B cell (primary cell): ENCODE measurements around the gene TNIP1. TPM values are rescaled to one million over a fixed set of nuclear protein-coding genes. Genes with fewer than 3 reads are reported as not detected.

Experiments
- ATAC-seq: fragments of 200-7000 bp; cut with Tn5 transposase; one replicate; pipeline ENCODE4 v1.10.0; 2021; ENCODE audit warnings: low read depth, mild to moderate bottlenecking, moderate number of reproducible peaks, moderate library complexity
- CTCF ChIA-PET: fragments of 350-600 bp; sonication (Branson Sonifier 250); formaldehyde crosslinking; loops from one replicate; lab custom pipeline; 2021; ENCODE audit warnings: antibody characterized with exemption, inconsistent platforms; lab: Charles Lee
- POLR2A ChIA-PET: fragments of 350-600 bp; sonication (Branson Sonifier 250); formaldehyde crosslinking; loops from one replicate; lab custom pipeline; 2021; ENCODE audit warnings: antibody characterized with exemption; lab: Charles Lee
- DNase-seq: peaks from one replicate; pipeline ENCODE4 v3.0.0; 2013
- H2AFZ ChIP-seq: 2 replicates; pipeline ENCODE4 v1.6.1; 2012; ENCODE audit warnings: mild to moderate bottlenecking, low read depth, low read length; ENCODE audit not compliant: insufficient read depth, poor library complexity, severe bottlenecking
- H3K27ac ChIP-seq, 2 donors: 1 replicate in 1 of 2; 2 replicates in 1 of 2; pipeline ENCODE4 v1.5.1; 2012 to 2013; ENCODE audit warnings: low read length in 2 of 2, mild to moderate bottlenecking in 2 of 2, moderate library complexity in 1 of 2
- H3K27me3 ChIP-seq, 4 experiments: fragments of 200-600 bp in 1 of 4; sonication (generic) in 1 of 4; replicated peaks in 1 of 4; 1 replicate in 2 of 4; 2 replicates in 2 of 4; pipeline versions ENCODE4 v1.6.1 to v1.7.0; 2013 to 2016; ENCODE audit warnings: low read length in 3 of 4, mild to moderate bottlenecking in 2 of 4, mixed read lengths in 1 of 4, moderate library complexity in 1 of 4; ENCODE audit not compliant: insufficient read depth in 4 of 4, control insufficient read depth in 3 of 4; ENCODE audit errors: control extremely low read depth in 1 of 4
- H3K36me3 ChIP-seq, 2 experiments: replicated peaks in 1 of 2; 1 replicate in 1 of 2; 2 replicates in 1 of 2; pipeline versions ENCODE4 v1.6.1 to v1.7.1; 2013; ENCODE audit warnings: low read length in 1 of 2; ENCODE audit not compliant: insufficient read depth in 2 of 2, control insufficient read depth in 1 of 2; ENCODE audit errors: control extremely low read depth in 1 of 2, extremely low read depth in 1 of 2
- H3K4me1 ChIP-seq, 2 donors: fragments of 200-600 bp in 1 of 2; sonication (generic) in 1 of 2; 1 replicate in 1 of 2; 2 replicates in 1 of 2; pipeline versions ENCODE4 v1.5.1 to v1.6.1; 2013 to 2017; ENCODE audit warnings: low read length in 2 of 2; ENCODE audit not compliant: control insufficient read depth in 2 of 2, insufficient read depth in 2 of 2
- H3K4me2 ChIP-seq: replicated peaks from 2 replicates; pipeline ENCODE3; 2012; ENCODE audit warnings: mild to moderate bottlenecking, low read depth, low read length; ENCODE audit not compliant: poor library complexity, severe bottlenecking
- H3K4me3 ChIP-seq, 5 experiments: fragments of 200-600 bp in 1 of 5; sonication (generic) in 1 of 5; 1 replicate in 3 of 5; 2 replicates in 2 of 5; pipeline versions ENCODE4 v1.5.1 to v1.7.0; 2011 to 2016; ENCODE audit warnings: low read length in 4 of 5, mild to moderate bottlenecking in 4 of 5, low read depth in 2 of 5, control low read depth in 1 of 5, moderate library complexity in 1 of 5; ENCODE audit not compliant: insufficient read depth in 1 of 5; ENCODE audit errors: control extremely low read depth in 1 of 5, extremely low read depth in 1 of 5
- H3K79me2 ChIP-seq: fragments of 200-600 bp; sonication (generic); one replicate; pipeline ENCODE4 v1.6.0; 2016; ENCODE audit warnings: low read length; ENCODE audit not compliant: control insufficient read depth, insufficient read depth
- H3K9ac ChIP-seq: fragments of 200-600 bp; sonication (generic); 2 replicates; pipeline ENCODE4 v1.6.1; 2017; ENCODE audit warnings: mild to moderate bottlenecking, low read length, moderate library complexity
- H3K9me3 ChIP-seq, 3 donors: one replicate each; pipeline versions ENCODE4 v1.6.1 to v1.7.1; 2013; ENCODE audit warnings: low read length in 2 of 3; ENCODE audit not compliant: control insufficient read depth in 2 of 3, insufficient read depth in 1 of 3; ENCODE audit errors: control extremely low read depth in 1 of 3
- H4K20me1 ChIP-seq: 2 replicates; pipeline ENCODE4 v1.6.0; 2012; ENCODE audit warnings: mild to moderate bottlenecking, low read length; ENCODE audit not compliant: insufficient read depth, control insufficient read depth, poor library complexity, severe bottlenecking
- H3K27ac Mint-ChIP-seq: one replicate; pipeline ENCODE4 v1.8.0; 2021; ENCODE audit warnings: mixed read lengths
- H3K27me3 Mint-ChIP-seq: one replicate; pipeline ENCODE4 v1.8.0; 2021; ENCODE audit warnings: mixed read lengths
- H3K4me1 Mint-ChIP-seq: one replicate; pipeline ENCODE4 v1.8.0; 2021; ENCODE audit warnings: mixed read lengths
- H3K4me3 Mint-ChIP-seq: one replicate; pipeline ENCODE4 v1.8.0; 2021; ENCODE audit warnings: mixed read lengths
- H3K9me3 Mint-ChIP-seq: one replicate; pipeline ENCODE4 v1.8.0; 2022; ENCODE audit warnings: mixed read lengths; ENCODE audit not compliant: insufficient read depth
- CTCF ChIP-seq: fragments of 200-600 bp; IDR thresholded peaks from one replicate; pipeline ENCODE4 v1.8.0; 2022; ENCODE audit warnings: antibody characterized with exemption, mild to moderate bottlenecking
- EZH2 ChIP-seq: IDR thresholded peaks from 2 replicates; pipeline ENCODE4 v1.6.1; 2012; ENCODE audit warnings: borderline replicate concordance, low read depth, mild to moderate bottlenecking, moderate library complexity, low read length; ENCODE audit not compliant: insufficient read depth, poor library complexity, severe bottlenecking
- WGBS: methylation state at CpG from one replicate; pipeline ENCODE4 v1.1.5; 2013; ENCODE audit warnings: missing lambda C conversion rate; ENCODE audit not compliant: insufficient coverage; 5-methylcytosine and 5-hydroxymethylcytosine counted together
- intact Hi-C: fragments of 100-400 bp; cut with micrococcal nuclease; formaldehyde crosslinking; loops from one replicate; pipeline ENCODE4 v1.10.0; 2022
- polyA plus RNA-seq: library from polyadenylated mRNA; depleted of rRNA; stranded (reverse); fragments of >200 nt; gene quantifications from 2 replicates; pipeline ENCODE4 v1.2.3, GENCODE V29; 2012
- total RNA-seq, 2 donors: library from RNA; stranded (reverse); fragments of 120-200 nt in 1 of 2; gene quantifications; 1 replicate in 1 of 2; 2 replicates in 1 of 2; pipeline versions ENCODE4 v1.2.3 to v1.2.4, GENCODE V29; 2013 to 2022

Gene TNIP1
- total and polyA plus RNA-seq, 2 donors (not counting 1 experiment from before 2014, with no cell fraction given): 108 to 294 TPM

- Histone ChIP-seq H3K27me3 (no peaks in the 10 kb centered on the region), H3K79me2 (peaks cover 52% of the 10 kb centered on the region), H3K4me1 (peaks cover 28 to 37% of the 10 kb centered on the region in 2 donors), H3K36me3 (peaks cover 22 to 88% of the 10 kb centered on the region in 2 experiments), H3K4me3 (no peak overlapping the region), H4K20me1 (peaks cover 53% of the 10 kb centered on the region), H3K9me3 (no peaks in the 10 kb centered on the region), H2AFZ (no peak overlapping the region), H3K4me2 (no peak overlapping the region), H3K27ac (peak overlapping the region in 1 of 2 donors; percentile 87), H3K9ac (no peak overlapping the region)
- Mint-ChIP-seq H3K9me3 (no peaks in the 10 kb centered on the region), H3K4me1 (peaks cover 40% of the 10 kb centered on the region), H3K27me3 (no peaks in the 10 kb centered on the region), H3K4me3 (no peak overlapping the region), H3K27ac (peak overlapping the region; percentile 60)
- 100% methylated on average over 2 of the region's 2 CpGs for WGBS
- TF ChIP-seq CTCF (no peak), EZH2 (no peak)
- intact Hi-C loops: no loop called here
- ChIA-PET POLR2A (no interaction called here), CTCF (interaction anchor here (1.9 to 48.0 kb wide), 4 partner anchors 22 to 117 kb away, joined by 4 to 1701 read pairs (median 538); partner anchors contain the start of gene ANXA6)
- no peak for DNase-seq
- ATAC-seq: no peak
Observed at GRCh38 chr5:151121095-151121494, 40.3 kb upstream of the TNIP1 start.

- H3K27ac ChIP-seq: peak overlapping the region; percentile 8 to 65
- H4K20me1 ChIP-seq: peaks cover 54% of the 10 kb centered on the region
- H3K4me3 Mint-ChIP-seq: no peak overlapping the region
- ATAC-seq: no peak
- ChIA-PET POLR2A (no interaction called here), CTCF (interaction anchor here (1.9 to 48.0 kb wide), 5 partner anchors 20 to 119 kb away, joined by 4 to 1701 read pairs (median 85); partner anchors contain the start of genes ANXA6 and TNIP1)
- peaks cover 9 to 17% of the 10 kb centered on the region in 2 donors for H3K4me1 ChIP-seq
- H3K27me3 Mint-ChIP-seq: no peaks in the 10 kb centered on the region
- H3K9ac ChIP-seq: no peak overlapping the region
- H3K4me3 ChIP-seq: no peak overlapping the region
- intact Hi-C loops: no loop called here
- no peak for DNase-seq
- peak overlapping the region; percentile 77 for H3K27ac Mint-ChIP-seq
- H3K4me2 ChIP-seq: no peak overlapping the region
- 100% methylated on average over 7 of the region's 7 CpGs for WGBS
- H3K9me3 Mint-ChIP-seq: no peaks in the 10 kb centered on the region
- H3K79me2 ChIP-seq: peaks cover 55% of the 10 kb centered on the region
- H3K36me3 ChIP-seq: peaks cover 20 to 94% of the 10 kb centered on the region in 2 experiments
- H2AFZ ChIP-seq: no peak overlapping the region
- no peaks in the 10 kb centered on the region for H3K27me3 ChIP-seq
- H3K9me3 ChIP-seq: no peaks in the 10 kb centered on the region
- TF ChIP-seq EZH2 (no peak), CTCF (no peak)
- H3K4me1 Mint-ChIP-seq: peaks cover 30% of the 10 kb centered on the region
Observed at GRCh38 chr5:151118913-151119575, 38.2 kb upstream of the TNIP1 start.
